K562 (cell line): ENCODE results near the gene GIMAP8. TPM values are rescaled to one million over a fixed set of nuclear protein-coding genes. Genes with fewer than 3 reads are reported as not detected.
A peak's percentile ranks its signal among the peaks of the same experiment; 100 is the strongest.

Experiments
- CHCHD3 ChIP-seq: fragments of 250-450 bp; sonication (Bioruptor Pico); IDR thresholded peaks from 2 replicates; pipeline ENCODE4 v2.1.2; 2022; ENCODE audit warnings: mild to moderate bottlenecking
- CREB1 ChIP-seq, 2 experiments: sonication (generic) in 1 of 2; formaldehyde crosslinking in 1 of 2; IDR thresholded peaks; 2 replicates each; pipeline versions ENCODE4 v1.6.1 to v1.8.0; 2012 to 2022; ENCODE audit warnings: inconsistent platforms in 1 of 2, mild to moderate bottlenecking in 1 of 2, missing genetic modification reagents in 1 of 2, moderate library complexity in 1 of 2
- CREBBP ChIP-seq: IDR thresholded peaks from one replicate; pipeline ENCODE4 v1.6.1; 2012; ENCODE audit warnings: low read depth, mild to moderate bottlenecking, control low read depth, inconsistent platforms, low read length
- DPF2 ChIP-seq: fragments of 450-650 bp; IDR thresholded peaks from 2 replicates; pipeline ENCODE4 v1.6.1; 2016
- GATAD2A ChIP-seq: fragments of 450-650 bp; IDR thresholded peaks from 2 replicates; pipeline ENCODE4 v1.6.1; 2017
- KDM5B ChIP-seq: fragments of 200-600 bp; sonication (generic); IDR thresholded peaks from 2 replicates; pipeline ENCODE4 v1.6.1; 2012; ENCODE audit warnings: low read depth, mild to moderate bottlenecking, moderate library complexity, low read length, control low read depth, inconsistent platforms; ENCODE audit not compliant: insufficient replicate concordance
- MXD1 ChIP-seq: fragments of 250-450 bp; sonication (Bioruptor Pico); IDR thresholded peaks from 2 replicates; pipeline ENCODE4 v1.8.0; 2021; ENCODE audit warnings: borderline replicate concordance, mild to moderate bottlenecking, moderate library complexity; ENCODE audit not compliant: poor library complexity, severe bottlenecking
- NUFIP1 ChIP-seq: fragments of 450-650 bp; IDR thresholded peaks from 2 replicates; pipeline ENCODE4 v1.6.1; 2018; ENCODE audit not compliant: partially characterized antibody
- SRF ChIP-seq, 2 experiments: fragments of 250-450, 450-650 bp in 1 of 2; sonication (Bioruptor Pico) in 1 of 2; sonication (generic) in 1 of 2; formaldehyde crosslinking; IDR thresholded peaks; 2 replicates each; pipeline versions ENCODE4 v1.5.0 to v1.5.1; 2020 to 2022; ENCODE audit warnings: mild to moderate bottlenecking in 1 of 2, missing genetic modification reagents in 1 of 2
- THRA ChIP-seq: fragments of 450-650 bp; IDR thresholded peaks from 2 replicates; pipeline ENCODE4 v1.6.1; 2017; ENCODE audit warnings: mild to moderate bottlenecking, moderate library complexity
- TSHZ1 ChIP-seq: fragments of 250-450 bp; sonication (Bioruptor Pico); IDR thresholded peaks from 2 replicates; pipeline ENCODE4 v1.4.0; 2020; ENCODE audit warnings: mild to moderate bottlenecking, moderate library complexity
- UBTF ChIP-seq, 2 experiments: IDR thresholded peaks; 2 replicates each; pipeline ENCODE4 v1.6.1; 2012; ENCODE audit warnings: improper control_type of control experiment in 2 of 2, low read depth in 2 of 2, low read length in 2 of 2, borderline replicate concordance in 1 of 2
- ZFP30 ChIP-seq: fragments of 250-450 bp; sonication (Bioruptor Pico); IDR thresholded peaks from 2 replicates; pipeline ENCODE4 v1.8.0; 2022; ENCODE audit warnings: moderate library complexity, mild to moderate bottlenecking, inconsistent platforms, borderline replicate concordance
- ZMIZ1 ChIP-seq, 2 experiments: fragments of 150-350 bp in 1 of 2; IDR thresholded peaks; 2 replicates each; pipeline ENCODE4 v1.6.1; 2012 to 2016; ENCODE audit warnings: low read depth in 2 of 2, low read length in 2 of 2, mild to moderate bottlenecking in 1 of 2, moderate library complexity in 1 of 2
- ZNF316 ChIP-seq: fragments of 450-650 bp; IDR thresholded peaks from 2 replicates; pipeline ENCODE4 v1.6.1; 2016
- polyA plus RNA-seq, 8 experiments: library from polyadenylated mRNA; depleted of rRNA in 4 of 8; stranded (reverse) in 5 of 8; unstranded in 3 of 8; fragments of >200 nt; fragmentation: Nextera tagmentation in 2 of 8; fragmentation: Illumina TruSeq in 1 of 8; extraction: Ambion mirVana in 2 of 8; extraction: Trizol in 1 of 8; gene quantifications; 2 replicates each; pipeline versions ENCODE4 v1.2.1 to v1.2.3, GENCODE V29; 2011 to 2014; ENCODE audit warnings: inconsistent platforms in 1 of 8, missing spikeins in 1 of 8
- total RNA-seq, 7 experiments: library from RNA; depleted of rRNA in 6 of 7; stranded (reverse); fragments of >200 nt in 6 of 7; fragmentation: Illumina TruSeq in 2 of 7; extraction: Trizol in 2 of 7; gene quantifications; 2 replicates each; pipeline versions ENCODE4 v1.2.1 to v1.2.3, GENCODE V29; 2011 to 2021; ENCODE audit warnings: low replicate concordance in 1 of 7

The GIMAP8 gene
- total and polyA plus RNA-seq, 9 of the 15 experiments (the other 6 are each of a cell fraction or from before 2014, with no cell fraction given) = not detected

- no peak for TF ChIP-seq THRA
- no peak for TF ChIP-seq KDM5B
- no peak for TF ChIP-seq CREB1 (IDR thresholded peaks at IDR 0.05)
- TF ChIP-seq CREB1 (CRISPR knock-in tag; IDR thresholded peaks at IDR 0.05) = no peak
- peak in 1 of 2 experiments; percentile 34; a peak in 1 of 4 replicates for TF ChIP-seq ZMIZ1 (IDR thresholded peaks at IDR 0.05; ENCODE audit: low read depth in 2 of 2, low read length in 2 of 2)
- peak; percentile 99 for TF ChIP-seq ZNF316
- TF ChIP-seq CREBBP = no peak
- TF ChIP-seq TSHZ1 (CRISPR knock-in tag) = no peak
- no peak for TF ChIP-seq GATAD2A
- 0 out of 4 replicates have a peak, but pooled peaks of 1 of the 2 experiments have one; percentile 47 for TF ChIP-seq UBTF (IDR thresholded peaks at IDR 0.05; ENCODE audit: borderline replicate concordance in 1 of 2, low read depth in 2 of 2, low read length in 2 of 2)
- no peak for TF ChIP-seq DPF2
- TF ChIP-seq ZFP30 = no peak
- TF ChIP-seq MXD1 (CRISPR knock-in tag) = no peak
- no peak for TF ChIP-seq SRF (CRISPR knock-in tag; IDR thresholded peaks at IDR 0.05)
- TF ChIP-seq CHCHD3 (CRISPR knock-in tag) = no peak
- no peak for TF ChIP-seq NUFIP1
Measured at GRCh38 chr7:150448789-150449147, 1.7 kb upstream of the GIMAP8 start (continued).
